SK-N-MC (cell line): ENCODE data around the gene CFAP410.
"Not testable (repeated sequence)": the region's sequence is repeated elsewhere in the genome, so short reads cannot be mapped to it uniquely, and the experiment has no call there.

Experiments used
- DNase-seq: peaks from one replicate; pipeline ENCODE4 v3.0.0-alpha.2; 2011; ENCODE audit warnings: low read depth, low spot score
- H3K27ac ChIP-seq: fragments of 200-600 bp; sonication (generic); 2 replicates; pipeline ENCODE4 v1.5.1; 2016; ENCODE audit warnings: mixed run types
- H3K36me3 ChIP-seq: fragments of 200-600 bp; sonication (generic); 2 replicates; pipeline ENCODE4 v1.6.1; 2017; ENCODE audit warnings: antibody characterized with exemption, low read length, mixed read lengths; ENCODE audit not compliant: insufficient read depth
- H3K4me3 ChIP-seq: fragments of 200-600 bp; sonication (generic); 2 replicates; pipeline ENCODE4 v1.5.1; 2016
- H3K9ac ChIP-seq: fragments of 200-600 bp; sonication (generic); 2 replicates; pipeline ENCODE4 v1.8.0; 2017; ENCODE audit warnings: mixed run types, mixed read lengths; ENCODE audit not compliant: insufficient read length
- H3K9me3 ChIP-seq: fragments of 200-600 bp; sonication (generic); 2 replicates; pipeline ENCODE4 v1.6.1; 2017; ENCODE audit warnings: low read depth, mild to moderate bottlenecking, antibody characterized with exemption, low read length, moderate library complexity, mixed read lengths
- EZH2 ChIP-seq: fragments of 200-600 bp; sonication (generic); IDR thresholded peaks from one replicate; pipeline ENCODE4 v1.6.1; 2017; ENCODE audit warnings: antibody characterized with exemption
- FOXP2 ChIP-seq: optimal IDR thresholded peaks from 2 replicates; pipeline ENCODE3; 2011; ENCODE audit warnings: mild to moderate bottlenecking, moderate library complexity; ENCODE audit not compliant: insufficient read depth; ENCODE audit errors: extremely low read length, control extremely low read depth
- POLR2AphosphoS5 ChIP-seq: IDR thresholded peaks from 2 replicates; pipeline ENCODE4 v1.6.1; 2012; ENCODE audit warnings: mild to moderate bottlenecking, low read depth, low read length, borderline replicate concordance

CFAP410 gene

GRCh38 chr21:44312716-44313115, 26.5 kb downstream of the CFAP410 start:
- no peaks in the 10 kb centered on the region; the same call in 1 of the 2 replicates for H3K36me3 ChIP-seq
- no peak for TF ChIP-seq EZH2
- no peak for TF ChIP-seq FOXP2
- no peak for TF ChIP-seq POLR2AphosphoS5

GRCh38 chr21:44312089-44312488, 27.1 kb downstream of the CFAP410 start:
- TF ChIP-seq FOXP2 (no peak), EZH2 (no peak), POLR2AphosphoS5 (no peak)
- Histone ChIP-seq H3K9ac (no peak overlapping the region), H3K27ac (no peak overlapping the region), H3K36me3 (no peaks in the 10 kb centered on the region; the same call in 1 of the 2 replicates), H3K9me3 (no peaks in the 10 kb centered on the region), H3K4me3 (no peak overlapping the region)
- DNase-seq = no peak

More at GRCh38 chr21:44312716-44313115, 26.5 kb downstream of the CFAP410 start:
- Histone ChIP-seq H3K27ac (no peak overlapping the region), H3K9me3 (no peaks in the 10 kb centered on the region), H3K4me3 (no peak overlapping the region), H3K9ac (no peak overlapping the region)
- no peak for DNase-seq

GRCh38 chr21:44310628-44311507, 28.3 kb downstream of the CFAP410 start:
- H3K27ac ChIP-seq = no peak overlapping the region
- H3K36me3 ChIP-seq = no peaks in the 10 kb centered on the region; the same call in 1 of the 2 replicates
- TF ChIP-seq EZH2 (no peak), POLR2AphosphoS5 (no peak), FOXP2 (no peak)
- no peak for DNase-seq
- no peaks in the 10 kb centered on the region for H3K9me3 ChIP-seq
- no peak overlapping the region for H3K4me3 ChIP-seq
- no peak overlapping the region for H3K9ac ChIP-seq

GRCh38 chr21:44306936-44307704, 32.1 kb downstream of the CFAP410 start:
- Histone ChIP-seq H3K9me3 (no peaks in the 10 kb centered on the region), H3K27ac (no peak overlapping the region), H3K9ac (no peak overlapping the region), H3K4me3 (no peak overlapping the region), H3K36me3 (no peaks in the 10 kb centered on the region; the same call in 1 of the 2 replicates)
- no peak for DNase-seq
- no peak for TF ChIP-seq FOXP2
- TF ChIP-seq EZH2 = no peak
- no peak for TF ChIP-seq POLR2AphosphoS5

- TF ChIP-seq POLR2AphosphoS5 = no peak
- TF ChIP-seq FOXP2 = no peak
- no peak for TF ChIP-seq EZH2
- no peaks in the 10 kb centered on the region for H3K36me3 ChIP-seq
- H3K9me3 ChIP-seq = no peaks in the 10 kb centered on the region
- no peak for DNase-seq
- H3K9ac ChIP-seq = no peak overlapping the region
- no peak overlapping the region for H3K4me3 ChIP-seq
- H3K27ac ChIP-seq = no peak overlapping the region
These were observed 33.5 kb downstream of the CFAP410 start for GRCh38 chr21:44305691-44306090.

GRCh38 chr21:44304877-44305293, 34.3 kb downstream of the CFAP410 start:
- Histone ChIP-seq H3K9me3 (no peaks in the 10 kb centered on the region), H3K9ac (no peak overlapping the region), H3K27ac (no peak overlapping the region), H3K4me3 (no peak overlapping the region), H3K36me3 (no peaks in the 10 kb centered on the region)
- no peak for TF ChIP-seq POLR2AphosphoS5
- no peak for TF ChIP-seq EZH2
- no peak for DNase-seq

- Histone ChIP-seq H3K9ac (no peak overlapping the region), H3K36me3 (no peaks in the 10 kb centered on the region), H3K9me3 (no peaks in the 10 kb centered on the region), H3K4me3 (no peak overlapping the region), H3K27ac (peak overlapping the region; percentile 25; the same call in 1 of the 2 replicates)
- TF ChIP-seq EZH2 = no peak
- no peak for TF ChIP-seq POLR2AphosphoS5
- DNase-seq = no peak
These were observed 35.1 kb downstream of the CFAP410 start for GRCh38 chr21:44304011-44304616.

GRCh38 chr21:44303490-44303981, 35.7 kb downstream of the CFAP410 start:
- no peaks in the 10 kb centered on the region for H3K36me3 ChIP-seq
- H3K4me3 ChIP-seq = no peak overlapping the region
- no peak for DNase-seq
- peak overlapping the region; percentile 25; the same call in 1 of the 2 replicates for H3K27ac ChIP-seq
- H3K9ac ChIP-seq = no peak overlapping the region
- no peaks in the 10 kb centered on the region for H3K9me3 ChIP-seq
- TF ChIP-seq FOXP2 (no peak), POLR2AphosphoS5 (no peak), EZH2 (no peak)

- H3K9me3 ChIP-seq, H3K9ac ChIP-seq, H3K27ac ChIP-seq, DNase-seq, H3K4me3 ChIP-seq, H3K36me3 ChIP-seq: not testable (repeated sequence)
These were observed 36.4 kb downstream of the CFAP410 start for GRCh38 chr21:44302573-44303401.
